WTC11 (cell line): ENCODE results near the gene TDP2. TPM values are rescaled to one million over a fixed set of nuclear protein-coding genes. Genes with fewer than 3 reads are reported as not detected.

Source experiments
- ATAC-seq: fragments of 200-7000 bp; cut with Tn5 transposase; 2 replicates; pipeline ENCODE4 v1.10.0; 2021; ENCODE audit warnings: mild to moderate bottlenecking, moderate library complexity
- CTCF ChIA-PET: fragments of 300-600 bp; sonication (Branson Sonifier 250); formaldehyde crosslinking; loops from one replicate; lab custom pipeline; 2021; ENCODE audit warnings: antibody characterized with exemption; lab: Charles Lee
- POLR2A ChIA-PET: fragments of 350-600 bp; sonication (Branson Sonifier 250); formaldehyde crosslinking; loops from one replicate; lab custom pipeline; 2021; ENCODE audit warnings: antibody characterized with exemption; lab: Charles Lee
- DNase-seq: peaks from one replicate; pipeline ENCODE4 v3.0.0; 2021; ENCODE audit warnings: low spot score
- H3K27ac Mint-ChIP-seq: 2 replicates; pipeline ENCODE4 v1.8.0; 2021; ENCODE audit warnings: mixed read lengths
- H3K27me3 Mint-ChIP-seq: 2 replicates; pipeline ENCODE4 v1.8.0; 2021; ENCODE audit warnings: low read depth, mild to moderate bottlenecking, moderate library complexity, mixed read lengths
- H3K36me3 Mint-ChIP-seq: 2 replicates; pipeline ENCODE4 v1.8.0; 2021; ENCODE audit warnings: mixed read lengths
- H3K4me1 Mint-ChIP-seq: 2 replicates; pipeline ENCODE4 v1.8.0; 2022; ENCODE audit warnings: mixed read lengths
- H3K4me3 Mint-ChIP-seq: 2 replicates; pipeline ENCODE4 v1.8.0; 2021; ENCODE audit warnings: mild to moderate bottlenecking, moderate library complexity, mixed read lengths
- H3K9me3 Mint-ChIP-seq: 2 replicates; pipeline ENCODE4 v1.8.0; 2021; ENCODE audit warnings: mixed read lengths
- ARID4B ChIP-seq: sonication (generic); formaldehyde crosslinking; IDR thresholded peaks from 2 replicates; pipeline ENCODE4 v1.8.0; 2023; ENCODE audit warnings: missing genetic modification reagents, mild to moderate bottlenecking, borderline replicate concordance
- CTCF ChIP-seq: fragments of 200-600 bp; IDR thresholded peaks from 2 replicates; pipeline ENCODE4 v1.8.0; 2022; ENCODE audit warnings: antibody characterized with exemption
- ELF4 ChIP-seq: sonication (generic); formaldehyde crosslinking; IDR thresholded peaks from 2 replicates; pipeline ENCODE4 v1.8.1; 2022; ENCODE audit warnings: low read depth, mild to moderate bottlenecking, moderate library complexity, missing genetic modification reagents
- ERG ChIP-seq: fragments of 250-450 bp; sonication (Bioruptor Pico); IDR thresholded peaks from 2 replicates; pipeline ENCODE4 v1.8.0; 2021; ENCODE audit warnings: mild to moderate bottlenecking
- FOXP1 ChIP-seq: sonication (generic); formaldehyde crosslinking; IDR thresholded peaks from 2 replicates; pipeline ENCODE4 v1.8.0; 2022; ENCODE audit warnings: missing genetic modification reagents, mild to moderate bottlenecking, moderate library complexity, borderline replicate concordance
- NR1H2 ChIP-seq: sonication (generic); formaldehyde crosslinking; IDR thresholded peaks from 2 replicates; pipeline ENCODE4 v1.9.0; 2021; ENCODE audit warnings: mild to moderate bottlenecking, moderate library complexity, missing genetic modification reagents
- NR3C1 ChIP-seq: sonication (generic); formaldehyde crosslinking; conservative IDR thresholded peaks from 2 replicates; pipeline ENCODE4 v1.8.1; 2023; ENCODE audit warnings: low read depth, mild to moderate bottlenecking, missing genetic modification reagents
- OVOL2 ChIP-seq: fragments of 250-450 bp; sonication (Bioruptor Pico); IDR thresholded peaks from 2 replicates; pipeline ENCODE4 v1.9.0; 2021; ENCODE audit warnings: mild to moderate bottlenecking, borderline replicate concordance
- ZMAT4 ChIP-seq: fragments of 250-450 bp; sonication (Bioruptor Pico); IDR thresholded peaks from 2 replicates; pipeline ENCODE4 v1.9.0; 2021; ENCODE audit warnings: mild to moderate bottlenecking
- ZNF138 ChIP-seq: sonication (generic); formaldehyde crosslinking; conservative IDR thresholded peaks from 2 replicates; pipeline ENCODE4 v1.8.1; 2022; ENCODE audit warnings: mild to moderate bottlenecking, moderate library complexity, missing genetic modification reagents
- ZNF219 ChIP-seq: sonication (generic); formaldehyde crosslinking; IDR thresholded peaks from 2 replicates; pipeline ENCODE4 v1.8.0; 2023; ENCODE audit warnings: missing genetic modification reagents, mild to moderate bottlenecking, borderline replicate concordance
- ZNF232 ChIP-seq: sonication (generic); formaldehyde crosslinking; IDR thresholded peaks from 2 replicates; pipeline ENCODE4 v1.8.0; 2022; ENCODE audit warnings: mild to moderate bottlenecking, missing genetic modification reagents
- ZNF532 ChIP-seq: fragments of 250-450 bp; sonication (Bioruptor Pico); IDR thresholded peaks from 2 replicates; pipeline ENCODE4 v1.9.0; 2021; ENCODE audit warnings: mild to moderate bottlenecking, borderline replicate concordance
- total RNA-seq: library from RNA; stranded (reverse); gene quantifications from 3 replicates; pipeline ENCODE4 v1.2.3, GENCODE V29; 2021
- TF ChIP-seq, protein P1 (sequence below): sonication (generic); formaldehyde crosslinking; IDR thresholded peaks from 2 replicates; pipeline ENCODE4 v1.8.0; 2023; ENCODE audit warnings: mild to moderate bottlenecking, missing genetic modification reagents

Gene TDP2
- total RNA-seq, 1 experiment from 2014 or later, result 49.1 TPM

DNA sequence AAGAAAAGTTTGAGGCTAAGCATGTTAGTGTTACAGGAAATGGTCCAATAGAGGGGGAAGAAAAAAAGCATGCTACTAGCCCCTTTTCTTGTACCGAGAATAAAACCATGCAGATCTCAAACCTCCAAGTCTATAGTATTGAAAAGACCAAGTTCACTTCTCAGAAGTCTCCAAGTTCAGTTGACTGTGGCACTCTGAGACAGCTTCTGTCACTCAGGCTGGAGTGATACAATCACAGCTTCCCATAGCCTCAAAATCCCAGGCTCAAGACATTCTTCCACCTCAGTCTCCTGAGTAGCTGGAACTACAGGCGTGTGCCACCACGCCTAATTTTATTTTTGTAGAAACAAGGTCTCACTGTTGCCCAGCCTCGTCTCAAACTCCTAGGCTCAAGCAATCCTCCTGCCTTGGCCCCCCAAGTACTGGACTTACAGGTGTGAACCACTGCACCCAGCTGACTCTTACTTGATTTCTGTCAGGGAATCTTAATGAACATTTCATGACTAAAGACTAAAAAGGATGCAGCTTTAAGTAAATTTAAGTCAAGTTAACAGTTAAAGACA, 36.1 kb upstream of the TDP2 start (continued):
- no peak for TF ChIP-seq ZNF532 (CRISPR knock-in tag)
- TF ChIP-seq CTCF, result no peak
- no peak for TF ChIP-seq ELF4 (CRISPR knock-in tag)
- TF ChIP-seq ZNF219, result no peak
- no peak for TF ChIP-seq ERG (CRISPR knock-in tag)

DNA sequence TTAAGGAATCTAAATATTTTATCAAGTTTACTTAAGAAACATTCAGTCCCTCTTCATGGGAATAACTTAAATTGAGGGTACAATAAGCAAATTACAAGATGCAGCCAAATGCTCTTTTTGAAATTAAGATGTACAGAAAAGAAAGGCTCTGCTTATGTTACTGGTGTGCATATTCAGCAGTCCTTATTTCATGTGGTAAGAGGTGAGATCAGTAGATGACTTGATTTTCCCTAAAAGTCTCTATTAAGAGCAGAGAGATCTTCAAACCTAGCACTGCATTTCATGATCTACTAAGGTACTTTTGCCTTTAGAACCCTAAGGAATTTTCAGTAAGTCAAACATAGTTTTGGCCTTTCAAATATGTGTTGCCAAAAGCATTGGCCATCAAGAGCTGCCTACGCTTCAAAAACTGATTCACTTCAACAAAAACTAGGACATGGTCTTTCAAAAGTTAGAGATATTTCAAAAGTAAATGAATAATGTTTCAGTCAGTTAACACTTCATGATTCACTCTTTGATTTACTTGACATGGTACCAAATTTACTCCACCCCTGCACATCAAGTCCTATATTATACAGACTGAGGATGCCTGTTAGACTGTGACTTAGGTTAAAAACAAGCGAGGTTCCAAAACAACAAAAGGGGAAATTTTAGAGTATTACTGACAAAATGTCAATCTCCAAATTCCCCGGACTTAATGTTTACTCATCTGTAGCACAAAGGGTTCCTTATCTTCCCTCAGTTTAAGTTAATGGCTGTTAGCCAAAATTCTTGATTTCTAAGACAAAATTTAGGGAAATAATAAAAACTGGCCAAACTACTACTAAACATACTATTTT, 33.0 kb upstream of the TDP2 start:
- POLR2A ChIA-PET, result interaction anchor here (0.7 kb wide), 1 partner anchor 292 kb away, joined by 3 read pairs; no protein-coding TSS in a partner anchor
- CTCF ChIA-PET, result interaction anchor here (0.7 to 2.1 kb wide), 3 partner anchors 119 to 1213 kb away, joined by 3 to 7 read pairs (median 3); no protein-coding TSS in a partner anchor
- TF ChIP-seq, protein P1, sequence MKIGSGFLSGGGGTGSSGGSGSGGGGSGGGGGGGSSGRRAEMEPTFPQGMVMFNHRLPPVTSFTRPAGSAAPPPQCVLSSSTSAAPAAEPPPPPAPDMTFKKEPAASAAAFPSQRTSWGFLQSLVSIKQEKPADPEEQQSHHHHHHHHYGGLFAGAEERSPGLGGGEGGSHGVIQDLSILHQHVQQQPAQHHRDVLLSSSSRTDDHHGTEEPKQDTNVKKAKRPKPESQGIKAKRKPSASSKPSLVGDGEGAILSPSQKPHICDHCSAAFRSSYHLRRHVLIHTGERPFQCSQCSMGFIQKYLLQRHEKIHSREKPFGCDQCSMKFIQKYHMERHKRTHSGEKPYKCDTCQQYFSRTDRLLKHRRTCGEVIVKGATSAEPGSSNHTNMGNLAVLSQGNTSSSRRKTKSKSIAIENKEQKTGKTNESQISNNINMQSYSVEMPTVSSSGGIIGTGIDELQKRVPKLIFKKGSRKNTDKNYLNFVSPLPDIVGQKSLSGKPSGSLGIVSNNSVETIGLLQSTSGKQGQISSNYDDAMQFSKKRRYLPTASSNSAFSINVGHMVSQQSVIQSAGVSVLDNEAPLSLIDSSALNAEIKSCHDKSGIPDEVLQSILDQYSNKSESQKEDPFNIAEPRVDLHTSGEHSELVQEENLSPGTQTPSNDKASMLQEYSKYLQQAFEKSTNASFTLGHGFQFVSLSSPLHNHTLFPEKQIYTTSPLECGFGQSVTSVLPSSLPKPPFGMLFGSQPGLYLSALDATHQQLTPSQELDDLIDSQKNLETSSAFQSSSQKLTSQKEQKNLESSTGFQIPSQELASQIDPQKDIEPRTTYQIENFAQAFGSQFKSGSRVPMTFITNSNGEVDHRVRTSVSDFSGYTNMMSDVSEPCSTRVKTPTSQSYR (CRISPR knock-in tag), result no peak
- no peak for TF ChIP-seq ZNF232
- Mint-ChIP-seq H3K4me3 (no peak overlapping the region), H3K27ac (no peak overlapping the region), H3K36me3 (peaks cover 43% of the 10 kb centered on the region), H3K4me1 (peaks cover 10% of the 10 kb centered on the region), H3K27me3 (no peaks in the 10 kb centered on the region), H3K9me3 (no peaks in the 10 kb centered on the region)
- DNase-seq (no peak), ATAC-seq (no peak)

GRCh38 chr6:24696097-24696496, 29.4 kb upstream of the TDP2 start:
- Mint-ChIP-seq H3K36me3 (peaks cover 28% of the 10 kb centered on the region), H3K4me1 (peaks cover 9% of the 10 kb centered on the region), H3K27me3 (no peaks in the 10 kb centered on the region), H3K9me3 (no peaks in the 10 kb centered on the region), H3K4me3 (no peak overlapping the region), H3K27ac (no peak overlapping the region)
- CTCF ChIA-PET, result interaction anchor here (1.0 to 2.8 kb wide), 3 partner anchors 112 to 175 kb away, joined by 3 to 9 read pairs (median 5); no protein-coding TSS in a partner anchor
- ATAC-seq, result no peak
- DNase-seq, result no peak
- POLR2A ChIA-PET, result interaction anchor here (0.6 kb wide), 1 partner anchor 125 kb away, joined by 4 read pairs; no protein-coding TSS in a partner anchor
- TF ChIP-seq ARID4B (CRISPR knock-in tag) (no peak), OVOL2 (CRISPR knock-in tag) (no peak), FOXP1 (CRISPR knock-in tag) (no peak), ZMAT4 (CRISPR knock-in tag) (no peak), NR3C1 (CRISPR knock-in tag) (no peak), NR1H2 (no peak), ZNF138 (CRISPR knock-in tag) (no peak)
